Kidney (tissue), 14 donors: ENCODE results near the gene SCN4A. TPM values are rescaled to one million over a fixed set of nuclear protein-coding genes. Genes with fewer than 3 reads are reported as not detected.
"Not testable (repeated sequence)": the region's sequence is repeated elsewhere in the genome, so short reads cannot be mapped to it uniquely, and the experiment has no call there.

Experiments
- DNase-seq, 5 donors: peaks; one replicate each; pipeline ENCODE4 v3.0.0-alpha.2; 2013 to 2020
- FAIRE-seq: peaks from 2 replicates; lab custom pipeline; 2012; peaks lifted over from hg19 to GRCh38; lab: Jason Lieb, UNC
- H3K27ac ChIP-seq, 2 donors: one replicate each; pipeline ENCODE4 v1.7.0; 2013; ENCODE audit warnings: low read depth in 2 of 2, low read length in 2 of 2, inconsistent platforms in 1 of 2
- H3K27me3 ChIP-seq: one replicate; pipeline ENCODE4 v1.7.1; 2013; ENCODE audit warnings: low read length, inconsistent platforms; ENCODE audit not compliant: control insufficient read depth, insufficient read depth
- H3K36me3 ChIP-seq, 3 donors: one replicate each; pipeline versions ENCODE4 v1.7.0 to v1.7.1; 2013; ENCODE audit warnings: low read length in 3 of 3, control low read depth in 1 of 3, inconsistent platforms in 1 of 3; ENCODE audit not compliant: insufficient read depth in 3 of 3, control insufficient read depth in 2 of 3
- H3K4me1 ChIP-seq, 3 donors: one replicate each; pipeline versions ENCODE4 v1.7.0 to v1.7.1; 2013; ENCODE audit warnings: low read length in 3 of 3, inconsistent platforms in 1 of 3, low read depth in 1 of 3; ENCODE audit not compliant: control insufficient read depth in 2 of 3, insufficient read depth in 2 of 3
- H3K4me3 ChIP-seq, 3 donors: one replicate each; pipeline versions ENCODE4 v1.7.0 to v1.8.1; 2013; ENCODE audit warnings: low read length in 3 of 3, control low read depth in 1 of 3, inconsistent platforms in 1 of 3
- H3K9ac ChIP-seq, 3 donors: one replicate each; pipeline versions ENCODE4 v1.7.0 to v1.7.1; 2013; ENCODE audit warnings: low read length in 3 of 3, control low read depth in 1 of 3, inconsistent platforms in 1 of 3
- H3K9me3 ChIP-seq, 3 donors: one replicate each; pipeline versions ENCODE4 v1.7.0 to v1.7.1; 2013; ENCODE audit warnings: low read length in 3 of 3, control low read depth in 1 of 3, inconsistent platforms in 1 of 3; ENCODE audit not compliant: control insufficient read depth in 2 of 3, insufficient read depth in 1 of 3
- CTCF ChIP-seq: IDR thresholded peaks from 3 replicates; pipeline ENCODE4 v1.5.1; 2012; ENCODE audit warnings: mild to moderate bottlenecking, moderate library complexity, borderline replicate concordance; ENCODE audit not compliant: insufficient read depth; ENCODE audit errors: extremely low read depth
- intact Hi-C: fragments of 100-400 bp; cut with DNase I; formaldehyde crosslinking; loops from one replicate; pipeline ENCODE4 v1.11.1; 2022
- polyA plus RNA-seq: library from polyadenylated mRNA; stranded (reverse); fragments of 350-450 nt; fragmentation: Illumina TruSeq; extraction: RNeasy Lipid Tissue Mini Kit (QIAGEN cat#74804); gene quantifications from one replicate; pipeline ENCODE4 v1.2.3, GENCODE V29; 2014; ENCODE audit warnings: low read depth, low replicate concordance; ENCODE audit not compliant: insufficient read depth
- total RNA-seq: library from RNA; stranded (reverse); fragmentation: NEBNext Ultra II Directional; extraction: Animal tissue kit (Norgen Biotek cat#: 25700); gene quantifications from one replicate; pipeline ENCODE4 v1.2.1, GENCODE V29; 2021
- donor health status: control.
- donor health status: control.
- donor health status: control.
- donor health status: control.
- donor health status: control.
- donor health status: DM: yes; HTN: yes; CAD: no.
- donor health status: Normal renal cell carcinoma (clear cell type).

The SCN4A gene
- total and polyA plus RNA-seq, 2 donors from 2014 or later: 0.19 to 3.4 TPM

DNA sequence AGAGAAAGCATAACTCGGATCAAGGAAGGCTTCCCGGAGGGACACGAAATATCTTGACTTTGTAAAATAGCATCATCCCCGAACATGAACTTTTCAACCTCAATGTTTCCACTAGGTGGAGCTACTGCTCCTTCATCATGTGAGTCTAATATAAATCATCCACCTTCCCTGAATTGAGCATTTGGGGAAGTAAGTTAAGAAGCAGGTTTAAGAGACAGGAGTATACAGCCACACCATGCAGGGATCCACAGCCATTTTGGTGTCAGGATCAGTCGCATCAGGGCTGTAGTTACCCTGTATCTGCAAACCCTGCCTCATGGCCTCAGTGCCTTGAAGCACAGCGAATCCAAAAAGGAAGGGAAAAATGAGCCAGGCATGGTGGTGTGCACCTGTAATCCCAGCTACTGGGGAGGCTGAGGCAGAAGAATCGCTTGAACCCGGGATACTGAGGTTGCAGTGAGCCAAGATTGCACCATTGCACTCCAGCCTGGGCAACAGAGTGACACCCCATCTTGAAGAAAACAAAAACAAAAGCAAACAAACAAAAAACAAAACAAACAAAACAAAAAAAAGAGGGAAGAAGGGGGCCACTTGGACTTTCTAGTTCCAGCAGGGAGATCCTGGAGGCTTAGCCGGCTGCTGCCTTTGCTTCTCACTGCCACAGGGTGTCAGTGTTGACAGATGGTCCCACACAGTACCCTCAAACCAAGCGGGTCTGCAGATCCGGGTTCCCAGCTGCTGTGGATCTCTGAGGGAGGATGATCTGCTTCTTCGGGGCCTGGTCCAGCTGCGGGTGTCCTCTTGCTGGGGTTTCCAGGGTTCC, 83.5 kb downstream of the SCN4A start:
- H3K36me3 ChIP-seq, H3K27ac ChIP-seq, H3K9me3 ChIP-seq, intact Hi-C loops, H3K27me3 ChIP-seq, H3K4me1 ChIP-seq, H3K9ac ChIP-seq, FAIRE-seq, H3K4me3 ChIP-seq: not testable (repeated sequence)
- TF ChIP-seq CTCF: peak; percentile 20
- DNase-seq: peak in 3 of 5 donors; percentile 43 to 68 (median 49)

Other genes starting within 250 kb of the SCN4A start
- 38.9 TPM for gene STRADA, start 231.1 kb downstream of the SCN4A start, total RNA-seq
- 25.7 TPM for gene STRADA, start 231.1 kb downstream of the SCN4A start, polyA plus RNA-seq
- 83.1 TPM for gene CCDC47, start 199.3 kb downstream of the SCN4A start, total RNA-seq
- gene CCDC47, start 199.3 kb downstream of the SCN4A start, polyA plus RNA-seq: 50.9 TPM
- gene DDX42, start 198.7 kb downstream of the SCN4A start, total RNA-seq: 104 TPM
- gene DDX42, start 198.7 kb downstream of the SCN4A start, polyA plus RNA-seq: 38.6 TPM
- gene PSMC5, start 145.5 kb downstream of the SCN4A start, total RNA-seq: 145 TPM
- gene PSMC5, start 145.5 kb downstream of the SCN4A start, polyA plus RNA-seq: 247 TPM
- 38.7 TPM for gene FTSJ3, start 145.3 kb downstream of the SCN4A start, total RNA-seq
- gene FTSJ3, start 145.3 kb downstream of the SCN4A start, polyA plus RNA-seq: 23.7 TPM
- gene SMARCD2, start 130.2 kb downstream of the SCN4A start, total RNA-seq: 65.1 TPM
- gene SMARCD2, start 130.2 kb downstream of the SCN4A start, polyA plus RNA-seq: 39.9 TPM
- not detected for gene CSH2, start 99.2 kb downstream of the SCN4A start, total RNA-seq
- gene CSH2, start 99.2 kb downstream of the SCN4A start, polyA plus RNA-seq: not detected
- not detected for gene GH2, start 91.0 kb downstream of the SCN4A start, total RNA-seq
- not detected for gene GH2, start 91.0 kb downstream of the SCN4A start, polyA plus RNA-seq
- gene CSH1, start 76.3 kb downstream of the SCN4A start, total RNA-seq: not detected
- gene CSH1, start 76.3 kb downstream of the SCN4A start, polyA plus RNA-seq: not detected
- gene CSHL1, start 61.7 kb downstream of the SCN4A start, total RNA-seq: not detected
- gene CSHL1, start 61.7 kb downstream of the SCN4A start, polyA plus RNA-seq: not detected
- not detected for gene GH1, start 54.1 kb downstream of the SCN4A start, total RNA-seq
- not detected for gene GH1, start 54.1 kb downstream of the SCN4A start, polyA plus RNA-seq
- gene CD79B, start 40.6 kb downstream of the SCN4A start, total RNA-seq: 11.4 TPM
- gene CD79B, start 40.6 kb downstream of the SCN4A start, polyA plus RNA-seq: 5.2 TPM
- gene PRR29, start 25.4 kb upstream of the SCN4A start, total RNA-seq: 4.4 TPM
- gene PRR29, start 25.4 kb upstream of the SCN4A start, polyA plus RNA-seq: 1.2 TPM
- 38.8 TPM for gene ICAM2, start 47.7 kb upstream of the SCN4A start, total RNA-seq
- 55.8 TPM for gene ICAM2, start 47.7 kb upstream of the SCN4A start, polyA plus RNA-seq
- gene ERN1, start 157.2 kb upstream of the SCN4A start, total RNA-seq: 37.0 TPM
- gene ERN1, start 157.2 kb upstream of the SCN4A start, polyA plus RNA-seq: 2.8 TPM